Hematopoietic multipotent progenitor cell treated with erythropoietin and hydrocortisone succinate and interleukin-3 and kit ligand, for 15 days (in vitro differentiated cells): ENCODE results near the gene NFAM1.

Experiments
- DNase-seq: peaks from one replicate; pipeline ENCODE4 v3.0.0-alpha.2; 2015; ENCODE audit warnings: low spot score

Gene NFAM1

GRCh38 chr22:42432020-42432596 is at the start of gene NFAM1:
TSS of gene NFAM1 (minus strand) at chr22:42432403. CDS start at chr22:42432357, 46 bp downstream.
- DNase-seq, result no peak

- DNase-seq, result no peak
Observed at GRCh38 chr22:42475122-42475521, 42.9 kb upstream of the NFAM1 start.

GRCh38 chr22:42473484-42474193 is 41.4 kb upstream of the NFAM1 start:
- peak; percentile 40 for DNase-seq

- no peak for DNase-seq
Observed at GRCh38 chr22:42472671-42473070, 40.5 kb upstream of the NFAM1 start.

GRCh38 chr22:42471441-42471840 is 39.2 kb upstream of the NFAM1 start:
- no peak for DNase-seq

- DNase-seq, result no peak
Observed at GRCh38 chr22:42470366-42471082, 38.3 kb upstream of the NFAM1 start.

GRCh38 chr22:42468841-42469240 is 36.6 kb upstream of the NFAM1 start:
- DNase-seq, result no peak

GRCh38 chr22:42462016-42462415 is 29.8 kb upstream of the NFAM1 start:
- DNase-seq, result no peak

GRCh38 chr22:42461511-42461910 is 29.3 kb upstream of the NFAM1 start:
- no peak for DNase-seq

- DNase-seq, result no peak
Observed at GRCh38 chr22:42459287-42460063, 27.3 kb upstream of the NFAM1 start.

GRCh38 chr22:42452916-42453315 is 20.7 kb upstream of the NFAM1 start:
- no peak for DNase-seq

- DNase-seq, result no peak
Observed at GRCh38 chr22:42452456-42452855, 20.3 kb upstream of the NFAM1 start.

GRCh38 chr22:42451499-42452145 is 19.4 kb upstream of the NFAM1 start:
- DNase-seq, result no peak

- DNase-seq, result no peak
Observed at GRCh38 chr22:42450862-42451261, 18.7 kb upstream of the NFAM1 start.

- no peak for DNase-seq
Observed at GRCh38 chr22:42446151-42446550, 13.9 kb upstream of the NFAM1 start.

- peak; percentile 9 for DNase-seq
Observed at GRCh38 chr22:42444077-42444904, 12.1 kb upstream of the NFAM1 start.

- no peak for DNase-seq
Observed at GRCh38 chr22:42443240-42444076, 11.3 kb upstream of the NFAM1 start.

- DNase-seq, result no peak
Observed at GRCh38 chr22:42442748-42443147, 10.5 kb upstream of the NFAM1 start.

GRCh38 chr22:42440728-42441127 is 8.5 kb upstream of the NFAM1 start:
- no peak for DNase-seq
